ENCODE data around the gene B4GALNT1.

The B4GALNT1 gene

GRCh38 chr12:57581802-57582201 lies 51.2 kb downstream of the B4GALNT1 start:
- no peak overlapping the region for H2BK15ac ChIP-seq (ENCODE audit: low read length)
- no peaks in the 10 kb centered on the region for H3K27me3 ChIP-seq (ENCODE audit: control insufficient read depth in 3 of 3, insufficient read depth in 3 of 3, low read depth in 1 of 3, low read length in 3 of 3)
- H3K79me1 ChIP-seq (ENCODE audit: low read depth, low read length), result no peaks in the 10 kb centered on the region
- H3K18ac ChIP-seq (ENCODE audit: low read length), result no peak overlapping the region
- no peak overlapping the region for H3K4me3 ChIP-seq (ENCODE audit: low read length in 2 of 2)
- H2AK5ac ChIP-seq (ENCODE audit: low read depth, low read length), result no peak overlapping the region
- H3K4ac ChIP-seq (ENCODE audit: low read length), result no peak overlapping the region
- no peak overlapping the region for H3K9ac ChIP-seq (ENCODE audit: low read depth, low read length, poor library complexity)
- WGBS, 2 donors (ENCODE audit: extremely low coverage in 2 of 2, insufficient read length in 2 of 2, insufficient replicate concordance in 1 of 2), result no CpG with 5 or more reads among the region's 1 CpG
- no peak overlapping the region for H2BK5ac ChIP-seq (ENCODE audit: low read length)
- H2BK12ac ChIP-seq (ENCODE audit: low read length), result no peak overlapping the region
- H3K14ac ChIP-seq (ENCODE audit: low read length), result no peak overlapping the region
- no peaks in the 10 kb centered on the region for H3K4me1 ChIP-seq (ENCODE audit: control insufficient read depth in 2 of 2, insufficient read depth in 1 of 2, low read depth in 1 of 2, low read length in 2 of 2)
- no peak for DNase-seq (ENCODE audit: low spot score)
- no peak overlapping the region for H3K27ac ChIP-seq (replicated peaks; ENCODE audit: low read length)
- no peak overlapping the region for H2AFZ ChIP-seq (ENCODE audit: low read length)
- H4K8ac ChIP-seq (ENCODE audit: low read depth, low read length), result no peak overlapping the region
- no peaks in the 10 kb centered on the region for H3K9me3 ChIP-seq (replicated peaks in 1 of 2; ENCODE audit: control insufficient read depth in 2 of 2, insufficient read depth in 1 of 2, low read depth in 1 of 2, low read length in 2 of 2)
- no peak overlapping the region for H3K23ac ChIP-seq (ENCODE audit: low read depth, low read length, poor library complexity)
- no peak overlapping the region for H3K4me2 ChIP-seq (ENCODE audit: insufficient read depth, low read length, poor library complexity, severe bottlenecking)
- H3K36me3 ChIP-seq (replicated peaks in 1 of 2; ENCODE audit: control insufficient read depth in 2 of 2, insufficient read depth in 2 of 2, low read length in 2 of 2), result peaks cover 16 to 25% of the 10 kb centered on the region in 2 donors
- no peak overlapping the region for H4K91ac ChIP-seq (ENCODE audit: low read depth, low read length, poor library complexity)
- no peak overlapping the region for H2BK120ac ChIP-seq (ENCODE audit: low read depth, low read length)

GRCh38 chr12:57580466-57580795 lies 52.6 kb downstream of the B4GALNT1 start:
- H2BK12ac ChIP-seq (ENCODE audit: low read length), result no peak overlapping the region
- WGBS, 2 donors (ENCODE audit: extremely low coverage in 2 of 2, insufficient read length in 2 of 2, insufficient replicate concordance in 1 of 2), result no CpG with 5 or more reads among the region's 4 CpGs
- no peak overlapping the region for H3K4me2 ChIP-seq (ENCODE audit: insufficient read depth, low read length, poor library complexity, severe bottlenecking)
- H2AK5ac ChIP-seq (ENCODE audit: low read depth, low read length), result no peak overlapping the region
- no peak overlapping the region for H3K4ac ChIP-seq (ENCODE audit: low read length)
- no peak overlapping the region for H2BK5ac ChIP-seq (ENCODE audit: low read length)
- peak overlapping the region; percentile 56 for H3K23ac ChIP-seq (ENCODE audit: low read depth, low read length, poor library complexity)
- H4K91ac ChIP-seq (ENCODE audit: low read depth, low read length, poor library complexity), result no peak overlapping the region
- H2BK15ac ChIP-seq (ENCODE audit: low read length), result no peak overlapping the region
- no peak overlapping the region for H3K4me3 ChIP-seq (ENCODE audit: low read length in 2 of 2)
- H2BK120ac ChIP-seq (ENCODE audit: low read depth, low read length), result no peak overlapping the region
- no peak overlapping the region for H3K9ac ChIP-seq (ENCODE audit: low read depth, low read length, poor library complexity)
- no peaks in the 10 kb centered on the region for H3K27me3 ChIP-seq (ENCODE audit: control insufficient read depth in 3 of 3, insufficient read depth in 3 of 3, low read depth in 1 of 3, low read length in 3 of 3)
- no peak overlapping the region for H4K8ac ChIP-seq (ENCODE audit: low read depth, low read length)
- H3K14ac ChIP-seq (ENCODE audit: low read length), result no peak overlapping the region
- no peak overlapping the region for H3K18ac ChIP-seq (ENCODE audit: low read length)
- peaks cover 22 to 38% of the 10 kb centered on the region in 2 donors for H3K36me3 ChIP-seq (replicated peaks in 1 of 2; ENCODE audit: control insufficient read depth in 2 of 2, insufficient read depth in 2 of 2, low read length in 2 of 2)
- H3K27ac ChIP-seq (replicated peaks; ENCODE audit: low read length), result no peak overlapping the region
- H2AFZ ChIP-seq (ENCODE audit: low read length), result no peak overlapping the region
- H3K4me1 ChIP-seq (ENCODE audit: control insufficient read depth in 2 of 2, insufficient read depth in 1 of 2, low read depth in 1 of 2, low read length in 2 of 2), result no peaks in the 10 kb centered on the region
- H3K79me1 ChIP-seq (ENCODE audit: low read depth, low read length), result no peaks in the 10 kb centered on the region
- no peak for DNase-seq (ENCODE audit: low spot score)
- H3K9me3 ChIP-seq (replicated peaks in 1 of 2; ENCODE audit: control insufficient read depth in 2 of 2, insufficient read depth in 1 of 2, low read depth in 1 of 2, low read length in 2 of 2), result no peaks in the 10 kb centered on the region

GRCh38 chr12:57579677-57580465 lies 53.1 kb downstream of the B4GALNT1 start:
- WGBS, 2 donors (ENCODE audit: extremely low coverage in 2 of 2, insufficient read length in 2 of 2, insufficient replicate concordance in 1 of 2), result no CpG with 5 or more reads among the region's 8 CpGs
- Histone ChIP-seq H3K4me1 (ENCODE audit: control insufficient read depth in 2 of 2, insufficient read depth in 1 of 2, low read depth in 1 of 2, low read length in 2 of 2) (no peaks in the 10 kb centered on the region), H3K14ac (ENCODE audit: low read length) (no peak overlapping the region)

GRCh38 chr12:57579011-57579410 lies 54.0 kb downstream of the B4GALNT1 start:
- WGBS, 2 donors (ENCODE audit: extremely low coverage in 2 of 2, insufficient read length in 2 of 2, insufficient replicate concordance in 1 of 2), result no CpG with 5 or more reads among the region's 2 CpGs
- Histone ChIP-seq H3K9me3 (replicated peaks in 1 of 2; ENCODE audit: control insufficient read depth in 2 of 2, insufficient read depth in 1 of 2, low read depth in 1 of 2, low read length in 2 of 2) (no peaks in the 10 kb centered on the region), H2AFZ (ENCODE audit: low read length) (no peak overlapping the region), H3K4me3 (ENCODE audit: low read length in 2 of 2) (no peak overlapping the region), H3K23ac (ENCODE audit: low read depth, low read length, poor library complexity) (no peak overlapping the region), H3K27ac (replicated peaks; ENCODE audit: low read length) (no peak overlapping the region), H2BK120ac (ENCODE audit: low read depth, low read length) (no peak overlapping the region), H3K4ac (ENCODE audit: low read length) (no peak overlapping the region), H3K9ac (ENCODE audit: low read depth, low read length, poor library complexity) (no peak overlapping the region), H3K27me3 (ENCODE audit: control insufficient read depth in 3 of 3, insufficient read depth in 3 of 3, low read depth in 1 of 3, low read length in 3 of 3) (no peaks in the 10 kb centered on the region), H4K8ac (ENCODE audit: low read depth, low read length) (no peak overlapping the region), H3K79me1 (ENCODE audit: low read depth, low read length) (no peaks in the 10 kb centered on the region), H3K14ac (ENCODE audit: low read length) (no peak overlapping the region), H2BK15ac (ENCODE audit: low read length) (no peak overlapping the region), H3K36me3 (replicated peaks in 1 of 2; ENCODE audit: control insufficient read depth in 2 of 2, insufficient read depth in 2 of 2, low read length in 2 of 2) (peaks cover 26 to 43% of the 10 kb centered on the region in 2 donors), H3K18ac (ENCODE audit: low read length) (no peak overlapping the region), H2BK5ac (ENCODE audit: low read length) (no peak overlapping the region), H4K91ac (ENCODE audit: low read depth, low read length, poor library complexity) (no peak overlapping the region), H2AK5ac (ENCODE audit: low read depth, low read length) (no peak overlapping the region), H3K4me1 (ENCODE audit: control insufficient read depth in 2 of 2, insufficient read depth in 1 of 2, low read depth in 1 of 2, low read length in 2 of 2) (no peaks in the 10 kb centered on the region), H3K4me2 (ENCODE audit: insufficient read depth, low read length, poor library complexity, severe bottlenecking) (no peak overlapping the region), H2BK12ac (ENCODE audit: low read length) (no peak overlapping the region)
- no peak for DNase-seq (ENCODE audit: low spot score)

More at GRCh38 chr12:57579677-57580465, 53.1 kb downstream of the B4GALNT1 start:
- Histone ChIP-seq H3K23ac (ENCODE audit: low read depth, low read length, poor library complexity) (peak overlapping the region; percentile 56), H2AK5ac (ENCODE audit: low read depth, low read length) (no peak overlapping the region), H2AFZ (ENCODE audit: low read length) (no peak overlapping the region), H3K27ac (replicated peaks; ENCODE audit: low read length) (no peak overlapping the region), H3K79me1 (ENCODE audit: low read depth, low read length) (no peaks in the 10 kb centered on the region), H2BK15ac (ENCODE audit: low read length) (no peak overlapping the region), H3K9ac (ENCODE audit: low read depth, low read length, poor library complexity) (no peak overlapping the region), H3K4me3 (ENCODE audit: low read length in 2 of 2) (no peak overlapping the region), H4K91ac (ENCODE audit: low read depth, low read length, poor library complexity) (no peak overlapping the region), H3K27me3 (ENCODE audit: control insufficient read depth in 3 of 3, insufficient read depth in 3 of 3, low read depth in 1 of 3, low read length in 3 of 3) (no peaks in the 10 kb centered on the region), H2BK12ac (ENCODE audit: low read length) (no peak overlapping the region), H3K4ac (ENCODE audit: low read length) (no peak overlapping the region), H4K8ac (ENCODE audit: low read depth, low read length) (no peak overlapping the region), H2BK120ac (ENCODE audit: low read depth, low read length) (no peak overlapping the region), H2BK5ac (ENCODE audit: low read length) (no peak overlapping the region), H3K9me3 (replicated peaks in 1 of 2; ENCODE audit: control insufficient read depth in 2 of 2, insufficient read depth in 1 of 2, low read depth in 1 of 2, low read length in 2 of 2) (no peaks in the 10 kb centered on the region), H3K18ac (ENCODE audit: low read length) (no peak overlapping the region), H3K4me2 (ENCODE audit: insufficient read depth, low read length, poor library complexity, severe bottlenecking) (no peak overlapping the region), H3K36me3 (replicated peaks in 1 of 2; ENCODE audit: control insufficient read depth in 2 of 2, insufficient read depth in 2 of 2, low read length in 2 of 2) (peaks cover 27 to 41% of the 10 kb centered on the region in 2 donors)
- no peak for DNase-seq (ENCODE audit: low spot score)

All from neuronal stem cell (in vitro differentiated cells).